Heart left ventricle (tissue), 13 donors: ENCODE measurements around the gene WNT8A.

ENCODE experiments used
- POLR2A ChIP-seq, 2 donors: fragments of 450-650 bp; IDR thresholded peaks; one replicate each; pipeline ENCODE4 v1.6.1; 2017; ENCODE audit warnings: antibody characterized with exemption in 2 of 2, mild to moderate bottlenecking in 2 of 2, moderate library complexity in 2 of 2
- TF ChIP-seq, protein P1 (sequence below), 12 donors: fragments of 200-600 bp; sonication (generic) in 4 of 12; IDR thresholded peaks; one replicate each; pipeline versions ENCODE4 v1.5.0 to v1.8.0; 2018 to 2022; ENCODE audit warnings: antibody characterized with exemption in 12 of 12, mild to moderate bottlenecking in 5 of 12
- donor health status: ischemic (EF 13 %, LVEDD 7.1; RV severe dilation, severe dysfunction).
- donor health status: DM: no; HTN: yes; CAD: no.
- donor health status: DM: no; HTN: no; CAD: no.
- donor health status: ischemic (EF 25% LVEDD 6.9; RV normal size, moderate dysfunction).
- donor health status: ischemic (EF 25% LVEDD 5.7; RV mildly dilated, moderate dysfunction).
- donor health status: ischemic (EF 35%, LVEDD 5.7; RV mildly dilated, moderate dysfunction).
- donor health status: nonischemic (EF 11% LVEDD 7.7; RV severe dilation, severe dysfunction).
- donor health status: DM: yes; HTN: yes; CAD: no.
- donor health status: PGD.
- donor health status: ischemic (EF 29% LVEDD 5.4; RV normal size, mild dysfunction).
- donor health status: nonischemic (EF 23%, LVEDD 6.1; RV moderate dilation, normal function).

DNA sequence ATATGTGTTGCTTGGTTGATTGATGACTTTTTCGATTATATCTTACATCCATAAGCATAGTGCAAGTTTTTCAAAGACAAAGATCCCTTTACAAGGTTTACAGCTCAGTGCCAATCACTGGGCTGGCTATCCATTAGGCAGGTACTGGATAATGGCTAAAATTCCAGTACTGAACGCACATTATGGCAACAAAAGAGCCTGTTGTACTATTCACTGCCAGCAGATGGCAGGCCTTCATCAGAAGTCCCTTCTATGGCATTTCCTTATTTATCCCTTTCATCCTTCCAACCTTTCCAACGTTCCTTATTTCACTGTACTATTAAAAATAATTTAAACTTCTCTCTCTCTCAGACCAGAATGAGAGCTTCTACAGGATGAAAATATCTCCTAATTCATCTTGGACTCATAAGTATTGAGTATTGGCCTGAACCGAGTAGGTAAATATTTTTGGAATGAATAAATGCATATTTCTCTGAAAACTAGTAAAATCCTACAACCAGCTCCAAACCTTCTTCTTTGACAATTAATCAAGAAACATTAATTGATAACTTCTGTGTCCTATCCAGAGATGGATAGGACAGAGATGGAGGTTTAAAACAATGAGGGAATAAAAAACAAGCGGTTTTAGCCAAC lies 6.7 kb upstream of the WNT8A start:
- TF ChIP-seq POLR2A (IDR thresholded peaks at IDR 0.05): no peak
- TF ChIP-seq, protein P1, sequence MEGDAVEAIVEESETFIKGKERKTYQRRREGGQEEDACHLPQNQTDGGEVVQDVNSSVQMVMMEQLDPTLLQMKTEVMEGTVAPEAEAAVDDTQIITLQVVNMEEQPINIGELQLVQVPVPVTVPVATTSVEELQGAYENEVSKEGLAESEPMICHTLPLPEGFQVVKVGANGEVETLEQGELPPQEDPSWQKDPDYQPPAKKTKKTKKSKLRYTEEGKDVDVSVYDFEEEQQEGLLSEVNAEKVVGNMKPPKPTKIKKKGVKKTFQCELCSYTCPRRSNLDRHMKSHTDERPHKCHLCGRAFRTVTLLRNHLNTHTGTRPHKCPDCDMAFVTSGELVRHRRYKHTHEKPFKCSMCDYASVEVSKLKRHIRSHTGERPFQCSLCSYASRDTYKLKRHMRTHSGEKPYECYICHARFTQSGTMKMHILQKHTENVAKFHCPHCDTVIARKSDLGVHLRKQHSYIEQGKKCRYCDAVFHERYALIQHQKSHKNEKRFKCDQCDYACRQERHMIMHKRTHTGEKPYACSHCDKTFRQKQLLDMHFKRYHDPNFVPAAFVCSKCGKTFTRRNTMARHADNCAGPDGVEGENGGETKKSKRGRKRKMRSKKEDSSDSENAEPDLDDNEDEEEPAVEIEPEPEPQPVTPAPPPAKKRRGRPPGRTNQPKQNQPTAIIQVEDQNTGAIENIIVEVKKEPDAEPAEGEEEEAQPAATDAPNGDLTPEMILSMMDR (IDR thresholded peaks at IDR 0.05): peak; percentile 67 to 91 (median 85)
